Measurements from ENCODE around the gene GRB10. TPM values are rescaled to one million over a fixed set of nuclear protein-coding genes. Genes with fewer than 3 reads are reported as not detected.

GRB10 gene
- total RNA-seq, 4 donors from 2014 or later, result 28.5 to 58.0 (median 53.0) TPM

GRCh38 chr7:50710441-50711154, 72.1 kb downstream of the GRB10 start:
- TF ChIP-seq POLR2AphosphoS5 (IDR thresholded peaks at IDR 0.05), result no peak
- TF ChIP-seq EP300 (IDR thresholded peaks at IDR 0.05), result no peak
- no peak for TF ChIP-seq CTCF (IDR thresholded peaks at IDR 0.05)
- no peak for TF ChIP-seq POLR2A (IDR thresholded peaks at IDR 0.05)
- Histone ChIP-seq H3K4me1 (peaks cover 0 to 81% (median 36%) of the 10 kb centered on the region in 3 donors), H3K27ac (peak overlapping the region in 1 of 4 donors; percentile 14), H3K9me3 (no peaks in the 10 kb centered on the region), H3K27me3 (no peaks in the 10 kb centered on the region), H3K36me3 (no peaks in the 10 kb centered on the region), H3K4me3 (no peak overlapping the region)
- 40 to 89% methylated on average over 1 to 14 of the region's 15 CpGs for WGBS, 2 donors (ENCODE audit: low coverage in 1 of 2)
- no peak for ATAC-seq

GRCh38 chr7:50709151-50709550, 73.5 kb downstream of the GRB10 start:
- Histone ChIP-seq H3K9me3 (no peaks in the 10 kb centered on the region), H3K27me3 (no peaks in the 10 kb centered on the region), H3K36me3 (no peaks in the 10 kb centered on the region), H3K27ac (peak overlapping the region in 3 of 4 donors; percentile 42 to 68 (median 66)), H3K4me1 (peaks cover 0 to 92% (median 37%) of the 10 kb centered on the region in 3 donors), H3K4me3 (no peak overlapping the region)
- TF ChIP-seq EP300 (IDR thresholded peaks at IDR 0.05) (no peak), CTCF (IDR thresholded peaks at IDR 0.05) (no peak), POLR2A (IDR thresholded peaks at IDR 0.05) (no peak), POLR2AphosphoS5 (IDR thresholded peaks at IDR 0.05) (no peak)
- ATAC-seq, result no peak
- WGBS, 2 donors (ENCODE audit: low coverage in 1 of 2), result no CpG with 5 or more reads among the region's 7 CpGs

- no peaks in the 10 kb centered on the region for H3K9me3 ChIP-seq
- no peak for TF ChIP-seq CTCF (IDR thresholded peaks at IDR 0.05)
- TF ChIP-seq POLR2A (IDR thresholded peaks at IDR 0.05), result no peak
- no peak for TF ChIP-seq POLR2AphosphoS5 (IDR thresholded peaks at IDR 0.05)
- TF ChIP-seq EP300 (IDR thresholded peaks at IDR 0.05), result no peak
- H3K4me3 ChIP-seq, result no peak overlapping the region
- 37 to 62% methylated on average over 8 of the region's 9 CpGs for WGBS, 2 donors (ENCODE audit: low coverage in 1 of 2)
- ATAC-seq, result no peak
- peaks cover 0 to 83% (median 32%) of the 10 kb centered on the region in 3 donors for H3K4me1 ChIP-seq
- peak overlapping the region; percentile 5 to 77 (median 54) for H3K27ac ChIP-seq
- H3K27me3 ChIP-seq, result no peaks in the 10 kb centered on the region
- H3K36me3 ChIP-seq, result peaks cover 0 to 8% of the 10 kb centered on the region in 2 donors
These were observed 75.3 kb downstream of the GRB10 start for GRCh38 chr7:50707236-50708006.

GRCh38 chr7:50706469-50706937, 76.2 kb downstream of the GRB10 start:
- no peak for ATAC-seq
- Histone ChIP-seq H3K4me1 (peaks cover 0 to 74% (median 24%) of the 10 kb centered on the region in 3 donors), H3K27ac (peak overlapping the region in 3 of 4 donors; percentile 42 to 77 (median 66)), H3K27me3 (no peaks in the 10 kb centered on the region), H3K4me3 (no peak overlapping the region), H3K36me3 (peaks cover 0 to 14% of the 10 kb centered on the region in 2 donors), H3K9me3 (no peaks in the 10 kb centered on the region)
- WGBS, 2 donors (ENCODE audit: low coverage in 1 of 2), result 78 to 87% methylated on average over 3 to 5 of the region's 5 CpGs
- no peak for TF ChIP-seq POLR2A (IDR thresholded peaks at IDR 0.05)
- TF ChIP-seq EP300 (IDR thresholded peaks at IDR 0.05), result no peak
- TF ChIP-seq POLR2AphosphoS5 (IDR thresholded peaks at IDR 0.05), result no peak
- TF ChIP-seq CTCF (IDR thresholded peaks at IDR 0.05), result no peak

All from gastroesophageal sphincter (tissue), 4 donors.